Ascending aorta (tissue), 2 donors: ENCODE data around the gene PCBP1. TPM values are rescaled to one million over a fixed set of nuclear protein-coding genes. Genes with fewer than 3 reads are reported as not detected.
"Not testable (repeated sequence)": the region's sequence is repeated elsewhere in the genome, so short reads cannot be mapped to it uniquely, and the experiment has no call there.

Experiments used
- DNase-seq, 2 donors: peaks; one replicate each; pipeline ENCODE4 v3.0.0-alpha.2; 2019; ENCODE audit warnings: low spot score in 2 of 2
- H3K27ac ChIP-seq, 2 donors: fragments of 200-600 bp; sonication (generic); one replicate each; pipeline ENCODE4 v1.5.1; 2016 to 2017; ENCODE audit warnings: mild to moderate bottlenecking in 1 of 2
- H3K27me3 ChIP-seq: fragments of 200-600 bp; sonication (generic); one replicate; pipeline ENCODE4 v1.5.1; 2017
- H3K36me3 ChIP-seq, 2 donors: fragments of 200-600 bp; sonication (generic); one replicate each; pipeline ENCODE4 v1.5.1; 2016
- H3K4me1 ChIP-seq, 2 donors: fragments of 200-600 bp; sonication (generic); one replicate each; pipeline ENCODE4 v1.5.1; 2016 to 2017; ENCODE audit warnings: mild to moderate bottlenecking in 1 of 2
- H3K4me3 ChIP-seq, 2 donors: fragments of 200-600 bp; sonication (generic); one replicate each; pipeline ENCODE4 v1.5.1; 2016 to 2017; ENCODE audit warnings: mild to moderate bottlenecking in 1 of 2
- H3K9me3 ChIP-seq, 2 donors: fragments of 200-600 bp; sonication (generic); one replicate each; pipeline ENCODE4 v1.5.1; 2016
- intact Hi-C: fragments of 100-400 bp; cut with DNase I; formaldehyde crosslinking; loops from one replicate; pipeline ENCODE4 v1.15.1; 2023
- total RNA-seq: library from RNA; depleted of rRNA; stranded (reverse); fragments of >200 nt; gene quantifications from one replicate; pipeline ENCODE4 v1.1.0, GENCODE V29; 2016
- TF ChIP-seq, protein P1 (sequence below), 3 experiments: fragments of 200-600 bp in 2 of 3; fragments of 450-650 bp in 1 of 3; sonication (generic) in 2 of 3; IDR thresholded peaks; one replicate each; pipeline ENCODE4 v1.5.1; 2016 to 2019; ENCODE audit warnings: antibody characterized with exemption in 3 of 3, mild to moderate bottlenecking in 1 of 3, moderate library complexity in 1 of 3

PCBP1 gene
- total RNA-seq, 1 donor from 2014 or later, result 227 TPM

DNA sequence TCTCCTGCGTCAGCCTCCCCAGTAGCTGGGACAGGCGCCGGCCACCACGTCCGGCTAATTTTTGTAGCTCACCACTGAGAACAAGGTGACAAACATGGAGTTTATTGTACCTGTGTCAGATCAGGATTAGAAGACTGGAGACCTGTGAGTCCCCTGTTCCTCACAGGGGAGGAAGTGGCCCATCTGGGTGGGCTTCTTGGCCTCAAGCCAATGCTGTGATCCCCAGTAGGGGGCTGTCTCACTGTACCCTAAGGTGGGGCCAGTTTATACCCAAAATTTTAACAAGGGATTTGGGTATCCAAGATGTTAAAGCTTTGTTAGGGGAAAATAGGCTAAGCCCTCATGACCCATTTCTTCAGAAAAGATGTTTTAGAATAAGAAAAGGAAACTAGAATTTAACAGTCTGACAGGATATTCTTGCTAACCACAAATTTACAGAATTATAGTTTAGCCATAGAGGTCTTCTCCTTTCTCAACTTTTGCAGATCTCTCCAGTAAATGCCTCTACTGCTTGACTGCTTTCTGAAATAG lies 16.3 kb downstream of the PCBP1 start:
- intact Hi-C loops, result no loop called here
- Histone ChIP-seq H3K4me1 (peaks cover 0 to 3% of the 10 kb centered on the region in 2 donors), H3K36me3 (no peaks in the 10 kb centered on the region), H3K4me3 (no peak overlapping the region), H3K9me3 (no peaks in the 10 kb centered on the region), H3K27ac (no peak overlapping the region), H3K27me3 (no peaks in the 10 kb centered on the region)
- peak in 1 of 2 donors; percentile 44 for DNase-seq
- TF ChIP-seq, protein P1, sequence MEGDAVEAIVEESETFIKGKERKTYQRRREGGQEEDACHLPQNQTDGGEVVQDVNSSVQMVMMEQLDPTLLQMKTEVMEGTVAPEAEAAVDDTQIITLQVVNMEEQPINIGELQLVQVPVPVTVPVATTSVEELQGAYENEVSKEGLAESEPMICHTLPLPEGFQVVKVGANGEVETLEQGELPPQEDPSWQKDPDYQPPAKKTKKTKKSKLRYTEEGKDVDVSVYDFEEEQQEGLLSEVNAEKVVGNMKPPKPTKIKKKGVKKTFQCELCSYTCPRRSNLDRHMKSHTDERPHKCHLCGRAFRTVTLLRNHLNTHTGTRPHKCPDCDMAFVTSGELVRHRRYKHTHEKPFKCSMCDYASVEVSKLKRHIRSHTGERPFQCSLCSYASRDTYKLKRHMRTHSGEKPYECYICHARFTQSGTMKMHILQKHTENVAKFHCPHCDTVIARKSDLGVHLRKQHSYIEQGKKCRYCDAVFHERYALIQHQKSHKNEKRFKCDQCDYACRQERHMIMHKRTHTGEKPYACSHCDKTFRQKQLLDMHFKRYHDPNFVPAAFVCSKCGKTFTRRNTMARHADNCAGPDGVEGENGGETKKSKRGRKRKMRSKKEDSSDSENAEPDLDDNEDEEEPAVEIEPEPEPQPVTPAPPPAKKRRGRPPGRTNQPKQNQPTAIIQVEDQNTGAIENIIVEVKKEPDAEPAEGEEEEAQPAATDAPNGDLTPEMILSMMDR (IDR thresholded peaks at IDR 0.05), result no peak

DNA sequence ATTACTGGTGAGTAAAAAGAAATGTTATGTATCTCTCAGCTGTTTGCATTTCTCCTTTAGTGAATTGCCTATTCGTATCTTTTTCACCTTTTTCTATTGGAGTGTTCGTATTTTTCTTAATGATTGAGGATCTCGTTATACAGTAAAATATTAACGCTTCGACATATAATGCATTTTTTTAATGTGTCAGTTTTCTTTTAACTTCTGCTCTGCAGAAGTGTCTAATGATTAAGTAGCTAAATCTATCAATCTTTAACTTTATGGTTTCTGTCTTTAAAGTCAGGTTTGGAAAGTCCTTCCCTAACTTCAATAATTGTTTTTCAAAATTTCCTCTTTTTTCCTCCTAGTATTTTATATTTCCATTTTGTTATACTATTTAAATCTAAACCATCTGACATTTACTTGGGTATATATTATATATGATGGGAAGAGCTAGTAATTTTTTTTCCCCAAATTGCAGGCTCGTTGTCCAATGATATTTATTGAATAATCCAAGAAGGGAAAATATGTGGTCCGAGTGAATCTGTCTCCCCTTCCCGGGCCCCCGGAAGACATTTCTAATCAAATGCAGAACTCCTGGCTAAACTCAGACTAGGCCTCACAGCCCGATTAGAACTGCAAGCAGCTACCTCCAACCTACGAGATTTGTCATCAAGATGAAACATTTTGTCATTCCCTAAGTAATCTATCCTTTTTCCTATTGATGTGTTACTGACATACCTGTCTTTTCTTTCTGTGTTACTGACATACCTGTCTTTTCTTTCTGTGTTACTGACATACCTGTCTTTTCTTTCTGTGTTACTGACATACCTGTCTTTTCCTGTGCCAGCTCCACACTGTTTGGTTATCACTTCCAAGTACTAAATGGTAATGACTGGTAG lies 17.2 kb downstream of the PCBP1 start:
- H3K4me3 ChIP-seq, result no peak overlapping the region
- no peaks in the 10 kb centered on the region for H3K9me3 ChIP-seq
- H3K27me3 ChIP-seq, result no peaks in the 10 kb centered on the region
- no peak overlapping the region for H3K27ac ChIP-seq
- TF ChIP-seq, protein P1 (IDR thresholded peaks at IDR 0.05), result no peak
- intact Hi-C loops, result no loop called here
- peaks cover 0 to 4% of the 10 kb centered on the region in 2 donors for H3K4me1 ChIP-seq
- H3K36me3 ChIP-seq, result no peaks in the 10 kb centered on the region
- DNase-seq, result peak in 1 of 2 donors; percentile 68

GRCh38 chr2:70106138-70106537 lies 18.9 kb downstream of the PCBP1 start:
- DNase-seq, H3K27me3 ChIP-seq, H3K36me3 ChIP-seq, H3K9me3 ChIP-seq, H3K27ac ChIP-seq, intact Hi-C loops, H3K4me1 ChIP-seq, H3K4me3 ChIP-seq: not testable (repeated sequence)

- H3K27ac ChIP-seq, H3K9me3 ChIP-seq, H3K27me3 ChIP-seq, H3K36me3 ChIP-seq, H3K4me3 ChIP-seq, DNase-seq, intact Hi-C loops: not testable (repeated sequence)
- peaks cover 8 to 15% of the 10 kb centered on the region in 2 donors for H3K4me1 ChIP-seq
Observed at GRCh38 chr2:70110397-70110796, 23.1 kb downstream of the PCBP1 start.

- Histone ChIP-seq H3K4me1 (peaks cover 8 to 15% of the 10 kb centered on the region in 2 donors), H3K27ac (peak overlapping the region; percentile 32 to 50), H3K9me3 (no peaks in the 10 kb centered on the region), H3K27me3 (no peaks in the 10 kb centered on the region), H3K4me3 (no peak overlapping the region), H3K36me3 (no peaks in the 10 kb centered on the region)
- TF ChIP-seq, protein P1 (IDR thresholded peaks at IDR 0.05), result no peak
- intact Hi-C loops, result no loop called here
- DNase-seq, result no peak
Observed at GRCh38 chr2:70111752-70112591, 24.7 kb downstream of the PCBP1 start.

DNA sequence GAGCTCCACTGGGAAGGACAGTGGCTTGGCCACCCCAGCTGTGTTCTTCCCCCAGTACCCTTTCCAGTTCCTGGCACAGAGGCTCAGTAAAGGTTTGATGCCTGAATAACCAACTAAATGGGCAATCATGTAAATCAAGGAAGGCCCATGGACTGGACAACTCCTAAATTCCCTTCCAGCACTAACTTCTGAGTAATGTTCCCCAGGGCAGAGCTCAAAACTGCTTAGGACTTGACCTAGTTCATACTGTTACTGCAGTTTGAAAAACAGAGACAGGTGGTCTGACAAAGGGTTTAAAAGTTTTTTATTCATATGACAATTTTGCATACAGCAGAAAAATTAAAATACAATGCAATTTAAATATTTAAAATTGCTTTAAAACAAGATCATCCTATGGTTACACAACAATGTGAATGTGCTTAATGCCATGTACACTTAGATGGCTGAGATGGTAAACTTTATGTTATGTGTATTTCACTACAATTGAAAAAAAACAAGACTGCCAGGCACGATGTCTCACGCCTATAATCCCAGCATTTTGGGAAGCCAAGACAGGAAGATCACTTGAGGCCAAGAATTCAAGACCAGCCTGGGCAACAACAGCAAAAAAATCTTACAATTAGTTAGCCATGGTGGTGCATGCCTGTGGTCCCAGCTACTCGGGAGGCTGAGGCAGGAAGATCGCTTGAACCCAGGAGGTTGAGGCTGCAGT lies 26.2 kb downstream of the PCBP1 start:
- Histone ChIP-seq H3K27ac (peak overlapping the region; percentile 6 to 68), H3K4me1 (peaks cover 8 to 12% of the 10 kb centered on the region in 2 donors), H3K36me3 (no peaks in the 10 kb centered on the region), H3K9me3 (no peaks in the 10 kb centered on the region), H3K4me3 (no peak overlapping the region), H3K27me3 (no peaks in the 10 kb centered on the region)
- no peak for DNase-seq
- intact Hi-C loops, result no loop called here
- TF ChIP-seq, protein P1 (IDR thresholded peaks at IDR 0.05), result no peak
